ENCODE results near the gene FRK.
"Not testable (repeated sequence)": the region's sequence is repeated elsewhere in the genome, so short reads cannot be mapped to it uniquely, and the experiment has no call there.

FRK gene

GRCh38 chr6:116003668-116004067 is 57.0 kb downstream of the FRK start:
- DNase-seq: no peak

GRCh38 chr6:116002756-116003155 is 57.9 kb downstream of the FRK start:
- no peak for DNase-seq

DNA sequence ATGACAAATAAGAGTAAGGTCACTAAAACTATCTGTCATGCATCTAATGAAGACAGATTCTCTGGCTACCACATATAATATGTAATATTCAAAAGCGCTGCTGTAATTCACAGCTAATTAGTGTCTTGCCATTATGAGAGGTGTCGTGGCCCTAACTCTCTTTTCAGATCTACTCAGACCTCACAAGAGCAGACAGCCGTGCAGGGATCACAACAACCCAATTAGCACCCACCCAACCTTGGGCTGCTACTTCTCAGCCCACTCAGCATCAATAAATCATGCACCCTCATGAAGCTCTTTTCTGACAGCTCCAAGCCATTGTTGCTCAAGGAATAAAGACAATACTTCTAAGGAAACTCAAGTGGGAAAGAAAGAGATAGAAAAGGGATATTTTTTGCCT is 61.5 kb downstream of the FRK start:
- DNase-seq: no peak

- DNase-seq: no peak
Measured at GRCh38 chr6:115997990-115998585, 62.6 kb downstream of the FRK start.

GRCh38 chr6:115986026-115986425 is 74.7 kb downstream of the FRK start:
- no peak for DNase-seq

GRCh38 chr6:115984809-115985208 is 75.9 kb downstream of the FRK start:
- DNase-seq: no peak

DNA sequence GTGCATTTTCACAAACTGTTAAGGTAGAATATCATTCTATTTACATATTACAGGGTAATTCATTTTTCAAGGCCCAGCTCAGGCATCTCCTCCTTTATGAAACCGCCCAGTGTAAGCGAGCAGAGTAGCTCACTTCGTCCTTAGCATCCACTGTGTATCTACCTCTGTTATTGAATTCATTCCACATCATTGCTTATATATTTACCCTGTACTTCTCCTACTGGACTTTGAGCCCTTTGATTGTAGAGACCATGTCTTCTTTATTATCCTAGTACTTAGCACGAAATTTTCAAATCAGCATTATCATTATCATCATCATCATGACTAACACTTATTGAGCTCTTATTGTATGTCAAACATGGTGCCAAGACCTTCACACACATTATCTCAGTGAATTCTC is 76.7 kb downstream of the FRK start:
- no peak for DNase-seq

DNA sequence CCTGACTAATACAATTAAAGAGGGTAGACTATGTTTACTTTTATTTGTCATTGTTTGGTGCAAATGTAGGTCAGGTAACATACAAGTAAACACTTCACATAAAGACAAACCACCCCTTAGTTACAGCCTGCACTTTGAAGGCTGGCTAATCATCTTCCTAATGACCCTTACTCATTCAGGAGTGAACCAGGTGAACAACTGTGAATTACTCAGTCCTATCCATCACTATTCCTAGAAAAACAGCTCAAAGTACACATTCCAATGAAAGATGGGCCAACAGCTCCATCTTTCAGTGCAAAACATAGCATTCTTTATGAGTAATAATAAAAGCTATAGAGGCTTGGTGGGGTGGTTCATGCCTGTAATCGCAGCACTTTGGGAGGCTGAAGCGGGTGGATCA is 78.2 kb downstream of the FRK start:
- DNase-seq: no peak

GRCh38 chr6:115977220-115977619 is 83.5 kb downstream of the FRK start:
- DNase-seq: no peak

GRCh38 chr6:115976321-115976870 is 84.3 kb downstream of the FRK start:
- DNase-seq: no peak

GRCh38 chr6:115972679-115973078 is 88.0 kb downstream of the FRK start:
- no peak for DNase-seq

- DNase-seq: no peak
Measured at GRCh38 chr6:115971785-115972184, 88.9 kb downstream of the FRK start.

GRCh38 chr6:115969930-115970273 is 90.8 kb downstream of the FRK start:
- DNase-seq: no peak

- no peak for DNase-seq
Measured at GRCh38 chr6:115969207-115969929, 91.3 kb downstream of the FRK start.

DNA sequence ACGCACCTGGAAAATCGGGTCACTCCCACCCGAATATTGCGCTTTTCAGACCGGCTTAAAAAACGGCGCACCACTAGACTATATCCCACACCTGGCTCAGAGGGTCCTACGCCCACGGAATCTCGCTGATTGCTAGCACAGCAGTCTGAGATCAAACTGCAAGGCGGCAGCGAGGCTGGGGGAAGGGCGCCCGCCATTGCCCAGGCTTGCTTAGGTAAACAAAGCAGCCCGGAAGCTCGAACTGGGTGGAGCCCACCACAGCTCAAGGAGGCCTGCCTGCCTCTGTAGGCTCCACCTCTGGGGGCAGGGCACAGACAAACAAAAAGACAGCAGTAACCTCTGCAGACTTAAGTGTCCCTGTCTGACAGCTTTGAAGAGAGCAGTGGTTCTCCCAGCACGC is 100.4 kb downstream of the FRK start:
- not testable (repeated sequence) for DNase-seq

DNA sequence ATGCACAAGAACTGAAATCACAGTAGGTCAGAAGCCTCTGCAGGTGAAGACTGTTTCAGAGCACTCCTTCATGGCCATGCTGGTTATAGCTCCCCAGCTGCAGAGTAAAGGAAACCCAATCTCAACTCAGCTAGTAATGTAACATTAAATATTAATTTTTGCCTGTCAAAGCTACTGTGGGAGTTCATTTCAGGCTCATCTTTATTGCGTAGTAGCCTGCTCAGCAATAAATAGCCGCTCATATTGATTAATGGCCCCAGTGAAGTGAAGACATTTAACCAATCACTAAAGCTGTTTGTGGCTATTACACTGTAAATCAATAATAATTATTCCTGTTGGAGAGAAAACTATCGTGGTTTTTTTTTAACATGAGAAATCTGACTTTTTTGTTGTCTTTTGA is 101.7 kb downstream of the FRK start:
- DNase-seq: no peak

- DNase-seq: no peak
Measured at GRCh38 chr6:115954740-115955139, 106.0 kb downstream of the FRK start.

DNA sequence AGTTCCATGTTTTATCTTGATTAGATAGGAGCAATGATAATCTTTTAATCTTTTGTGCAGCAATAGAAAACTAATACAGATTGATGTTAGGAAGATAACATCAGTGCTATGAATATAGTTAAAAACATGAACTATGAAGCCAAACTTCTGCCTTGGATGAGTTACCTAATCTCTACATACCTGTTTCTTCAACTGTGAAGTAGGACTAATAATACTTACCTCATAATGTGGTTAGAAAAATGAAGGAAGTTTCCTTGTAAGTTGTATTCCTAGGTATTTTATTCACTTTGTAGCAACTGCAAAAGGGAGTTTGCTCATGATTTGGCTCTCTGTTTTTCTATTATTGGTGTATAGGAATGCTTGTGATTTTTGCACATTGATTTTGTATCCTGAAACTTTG is 111.9 kb downstream of the FRK start:
- DNase-seq: no peak

DNA sequence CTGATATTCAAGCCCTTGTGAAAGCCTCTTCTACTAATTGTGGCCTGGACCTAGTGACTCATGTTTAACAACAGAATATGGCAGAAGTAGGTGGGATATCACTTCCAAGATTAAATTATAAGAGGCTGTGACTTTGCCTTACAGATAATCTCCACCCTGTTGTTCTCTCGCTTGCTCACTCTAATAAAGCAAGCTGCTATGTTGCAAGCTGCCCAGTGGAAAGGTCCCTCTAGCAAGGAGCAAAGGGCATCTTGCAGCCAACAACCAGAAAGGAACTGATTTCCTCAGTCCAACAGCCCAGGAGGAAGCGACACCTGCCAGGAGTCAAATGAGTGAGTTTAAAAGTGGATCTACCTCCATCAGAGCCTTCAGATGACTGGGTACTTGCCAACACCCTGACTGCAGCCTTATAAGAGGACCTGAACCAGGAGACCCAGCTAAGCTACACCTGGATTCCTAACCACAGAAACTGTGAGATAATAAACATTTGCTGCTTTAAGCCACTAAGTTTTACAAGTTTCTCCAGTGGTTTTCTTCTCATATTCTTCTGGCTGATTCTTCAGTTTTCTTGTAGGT is 112.6 kb downstream of the FRK start:
- no peak for DNase-seq

- no peak for DNase-seq
Measured at GRCh38 chr6:115945812-115946211, 114.9 kb downstream of the FRK start.

GRCh38 chr6:115945306-115945705 is 115.4 kb downstream of the FRK start:
- DNase-seq: no peak

GRCh38 chr6:115944829-115945228 is 115.9 kb downstream of the FRK start:
- not testable (repeated sequence) for DNase-seq

- DNase-seq: not testable (repeated sequence)
Measured at GRCh38 chr6:115937502-115937901, 123.2 kb downstream of the FRK start.

GRCh38 chr6:115935361-115935760 is 125.3 kb downstream of the FRK start:
- DNase-seq: no peak

Data from GOT3 (cell line).